ENCODE data around the gene SPSB1. TPM values are rescaled to one million over a fixed set of nuclear protein-coding genes. Genes with fewer than 3 reads are reported as not detected.

Gene SPSB1
- total RNA-seq, 3 donors from 2014 or later (not counting 1 experiment from before 2014, with no cell fraction given): 0.82 to 3.0 (median 1.5) TPM

DNA sequence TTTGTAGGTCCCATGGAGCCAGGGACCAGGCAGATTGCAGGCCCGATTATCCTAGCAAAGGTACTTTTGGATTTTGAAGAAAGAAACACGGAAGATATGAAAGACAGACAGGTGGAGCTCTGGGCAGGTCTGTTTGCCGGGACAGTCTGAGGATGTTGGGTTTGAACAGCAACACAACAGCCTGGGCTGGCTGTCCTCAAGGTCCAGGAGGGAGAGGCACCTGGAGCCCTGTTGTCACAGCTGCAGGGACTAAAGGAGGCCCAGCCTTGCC lies 43.5 kb upstream of the SPSB1 start:
- Histone ChIP-seq H3K4me1 (ENCODE audit: control insufficient read depth, insufficient read depth, low read length) (no peaks in the 10 kb centered on the region), H3K27me3 (ENCODE audit: control insufficient read depth, insufficient read depth, low read length) (no peaks in the 10 kb centered on the region), H3K36me3 (ENCODE audit: control insufficient read depth, insufficient read depth, low read length) (peaks cover 21% of the 10 kb centered on the region), H3K9me3 (ENCODE audit: control insufficient read depth, insufficient read depth, low read length) (no peaks in the 10 kb centered on the region), H3K4me3 (ENCODE audit: low read length) (no peak overlapping the region), H3K27ac (ENCODE audit: low read length) (no peak overlapping the region)
- TF ChIP-seq, protein P1, sequence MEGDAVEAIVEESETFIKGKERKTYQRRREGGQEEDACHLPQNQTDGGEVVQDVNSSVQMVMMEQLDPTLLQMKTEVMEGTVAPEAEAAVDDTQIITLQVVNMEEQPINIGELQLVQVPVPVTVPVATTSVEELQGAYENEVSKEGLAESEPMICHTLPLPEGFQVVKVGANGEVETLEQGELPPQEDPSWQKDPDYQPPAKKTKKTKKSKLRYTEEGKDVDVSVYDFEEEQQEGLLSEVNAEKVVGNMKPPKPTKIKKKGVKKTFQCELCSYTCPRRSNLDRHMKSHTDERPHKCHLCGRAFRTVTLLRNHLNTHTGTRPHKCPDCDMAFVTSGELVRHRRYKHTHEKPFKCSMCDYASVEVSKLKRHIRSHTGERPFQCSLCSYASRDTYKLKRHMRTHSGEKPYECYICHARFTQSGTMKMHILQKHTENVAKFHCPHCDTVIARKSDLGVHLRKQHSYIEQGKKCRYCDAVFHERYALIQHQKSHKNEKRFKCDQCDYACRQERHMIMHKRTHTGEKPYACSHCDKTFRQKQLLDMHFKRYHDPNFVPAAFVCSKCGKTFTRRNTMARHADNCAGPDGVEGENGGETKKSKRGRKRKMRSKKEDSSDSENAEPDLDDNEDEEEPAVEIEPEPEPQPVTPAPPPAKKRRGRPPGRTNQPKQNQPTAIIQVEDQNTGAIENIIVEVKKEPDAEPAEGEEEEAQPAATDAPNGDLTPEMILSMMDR (IDR thresholded peaks at IDR 0.05): no peak
- no peak for ATAC-seq
- DNase-seq: no peak
- Mint-ChIP-seq H3K27ac (no peak overlapping the region), H3K4me3 (no peak overlapping the region), H3K9me3 (no peaks in the 10 kb centered on the region), H3K27me3 (ENCODE audit: low read depth in 2 of 2) (no peaks in the 10 kb centered on the region), H3K4me1 (peaks cover 8 to 14% of the 10 kb centered on the region in 2 donors), H3K36me3 (no peaks in the 10 kb centered on the region)
- 97% methylated on average over 3 of the region's 3 CpGs for WGBS (ENCODE audit: insufficient coverage)
- intact Hi-C loops (cut with micrococcal nuclease): no loop called here

DNA sequence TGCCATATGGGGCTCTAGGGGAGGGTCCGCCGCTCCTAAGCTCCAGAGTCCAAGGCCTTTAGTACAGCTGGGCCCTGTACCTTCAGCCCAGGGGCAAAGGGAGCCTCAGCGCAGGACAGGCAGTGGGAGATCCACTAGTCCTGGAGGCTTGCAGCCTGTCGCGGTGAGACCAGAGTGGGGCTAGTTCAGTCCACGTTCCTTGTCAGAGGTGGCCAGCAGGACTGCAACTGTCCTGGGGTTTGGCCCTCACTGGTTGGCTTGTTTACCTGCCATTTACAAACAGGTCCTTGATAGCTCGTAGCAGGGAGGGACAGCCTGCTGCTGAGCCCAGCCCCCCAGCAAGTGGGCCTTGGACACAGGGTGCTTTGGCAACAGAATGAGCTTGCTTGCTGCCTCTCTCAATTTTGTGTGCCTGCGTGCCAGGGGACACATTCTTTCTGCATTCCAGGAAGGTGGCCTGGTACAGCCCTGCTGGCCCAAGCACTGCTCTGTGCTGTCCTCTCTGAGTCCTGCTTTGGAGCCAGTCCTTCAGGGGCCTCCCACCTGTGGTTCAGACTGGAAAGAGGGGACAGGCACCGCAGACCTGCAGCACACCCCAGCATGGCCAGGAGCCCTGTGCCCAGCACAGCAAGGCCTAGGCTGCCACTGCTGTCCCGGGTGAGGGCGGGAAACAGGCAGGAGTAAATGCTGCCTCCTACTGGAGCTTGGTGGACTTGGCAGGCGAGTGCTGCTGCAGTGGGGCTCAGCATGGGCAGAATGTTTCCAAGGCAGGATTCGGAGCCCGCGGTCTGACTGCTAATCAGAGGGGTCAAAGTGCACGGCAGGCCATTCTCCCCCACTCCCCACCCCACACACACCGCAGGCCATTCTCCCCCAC lies 42.9 kb upstream of the SPSB1 start:
- Histone ChIP-seq H3K9me3 (ENCODE audit: control insufficient read depth, insufficient read depth, low read length) (no peaks in the 10 kb centered on the region), H3K36me3 (ENCODE audit: control insufficient read depth, insufficient read depth, low read length) (peaks cover 21% of the 10 kb centered on the region), H3K4me3 (ENCODE audit: low read length) (no peak overlapping the region), H3K27me3 (ENCODE audit: control insufficient read depth, insufficient read depth, low read length) (no peaks in the 10 kb centered on the region), H3K4me1 (ENCODE audit: control insufficient read depth, insufficient read depth, low read length) (no peaks in the 10 kb centered on the region), H3K27ac (ENCODE audit: low read length) (no peak overlapping the region)
- Mint-ChIP-seq H3K9me3 (no peaks in the 10 kb centered on the region), H3K27ac (no peak overlapping the region), H3K4me1 (peaks cover 8 to 14% of the 10 kb centered on the region in 2 donors), H3K27me3 (ENCODE audit: low read depth in 2 of 2) (no peaks in the 10 kb centered on the region), H3K4me3 (no peak overlapping the region), H3K36me3 (no peaks in the 10 kb centered on the region)
- intact Hi-C loops (cut with micrococcal nuclease): no loop called here
- peak in 1 of 2 donors; percentile 39 for DNase-seq
- peak in 2 of 3 donors; percentile 37 to 53 for ATAC-seq
- 93% methylated on average over 17 of the region's 17 CpGs for WGBS (ENCODE audit: insufficient coverage)
- TF ChIP-seq, protein P1 (IDR thresholded peaks at IDR 0.05): no peak

DNA sequence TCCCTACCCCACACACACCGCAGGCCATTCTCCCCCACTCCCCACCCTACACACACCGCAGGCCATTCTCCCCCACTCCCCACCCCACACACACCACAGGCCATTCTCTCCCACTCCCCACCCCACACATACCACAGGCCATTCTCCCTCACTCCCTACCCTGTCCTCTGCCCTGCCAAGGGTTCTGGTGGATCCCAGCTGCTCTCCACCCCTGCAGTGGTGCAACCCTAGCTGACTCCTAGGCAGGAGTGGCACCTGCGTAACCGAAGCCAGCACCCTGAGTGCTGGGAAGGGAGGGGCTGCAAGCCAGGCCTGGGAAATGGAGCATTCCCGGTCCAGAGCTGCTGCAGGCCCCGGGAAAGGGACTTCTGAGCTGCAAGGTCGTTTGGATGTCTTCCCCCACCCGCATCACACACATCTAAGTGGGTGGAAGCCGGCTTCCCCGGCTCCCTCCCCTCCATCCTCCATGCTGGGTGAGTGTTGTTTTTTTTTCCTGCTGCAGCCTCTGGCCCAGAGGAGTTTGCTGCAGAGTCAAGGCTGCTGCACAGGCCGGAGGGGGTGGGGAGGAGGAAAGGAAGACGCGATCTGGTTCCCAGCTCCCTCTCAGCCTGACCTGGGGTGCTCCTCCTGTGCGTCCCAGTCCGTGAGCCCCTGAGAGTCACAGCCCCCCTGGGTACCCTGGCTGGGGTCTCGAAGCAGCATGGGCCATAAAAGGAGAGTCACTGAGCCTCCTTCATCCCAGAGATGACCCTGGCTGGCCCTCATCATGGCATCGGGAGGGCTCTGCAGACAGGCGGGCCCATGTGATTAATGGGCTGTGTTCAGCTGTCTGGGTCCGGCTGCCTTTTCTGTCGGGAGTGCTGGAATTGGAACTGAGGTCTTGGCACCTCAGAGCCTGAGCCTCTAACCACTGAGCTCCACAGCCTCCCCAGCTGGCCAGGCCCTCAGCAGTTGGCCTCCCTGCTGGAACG lies 42.0 kb upstream of the SPSB1 start:
- Histone ChIP-seq H3K4me1 (ENCODE audit: control insufficient read depth, insufficient read depth, low read length) (no peaks in the 10 kb centered on the region), H3K27ac (ENCODE audit: low read length) (no peak overlapping the region), H3K9me3 (ENCODE audit: control insufficient read depth, insufficient read depth, low read length) (no peaks in the 10 kb centered on the region), H3K36me3 (ENCODE audit: control insufficient read depth, insufficient read depth, low read length) (peaks cover 20% of the 10 kb centered on the region), H3K27me3 (ENCODE audit: control insufficient read depth, insufficient read depth, low read length) (no peaks in the 10 kb centered on the region), H3K4me3 (ENCODE audit: low read length) (no peak overlapping the region)
- Mint-ChIP-seq H3K4me1 (peaks cover 7 to 13% of the 10 kb centered on the region in 2 donors), H3K9me3 (no peaks in the 10 kb centered on the region), H3K27ac (no peak overlapping the region), H3K27me3 (ENCODE audit: low read depth in 2 of 2) (no peaks in the 10 kb centered on the region), H3K36me3 (no peaks in the 10 kb centered on the region), H3K4me3 (no peak overlapping the region)
- TF ChIP-seq, protein P1 (IDR thresholded peaks at IDR 0.05): no peak
- ATAC-seq (no peak), DNase-seq (no peak)
- WGBS (ENCODE audit: insufficient coverage): 95% methylated on average over 18 of the region's 21 CpGs
- intact Hi-C loops (cut with micrococcal nuclease): no loop called here

Data from natural killer cell (primary cell).